Astrocyte (in vitro differentiated cells and primary cell): ENCODE measurements around the gene KRTAP4-2.
"Not testable (repeated sequence)": the region's sequence is repeated elsewhere in the genome, so short reads cannot be mapped to it uniquely, and the experiment has no call there.

Source experiments
- CTCF ChIP-seq: IDR thresholded peaks from 2 replicates; pipeline ENCODE4 v1.5.1; 2011; ENCODE audit warnings: low read depth, mild to moderate bottlenecking, inconsistent platforms, low read length, moderate library complexity; ENCODE audit not compliant: insufficient read depth
- EZH2 ChIP-seq: IDR thresholded peaks from 2 replicates; pipeline ENCODE4 v1.6.1; 2012; ENCODE audit warnings: mild to moderate bottlenecking, low read length, inconsistent platforms; ENCODE audit not compliant: insufficient read depth

GRCh38 chr17:41189837-41190318, 11.9 kb upstream of the KRTAP4-2 start, which contains the start of gene KRTAP9-1:
- TF ChIP-seq CTCF, EZH2: not testable (repeated sequence)
